ENCODE measurements around the gene MRPS34. TPM values are rescaled to one million over a fixed set of nuclear protein-coding genes. Genes with fewer than 3 reads are reported as not detected.
A peak's percentile ranks its signal among the peaks of the same experiment; 100 is the strongest.

MRPS34 gene
- total RNA-seq, 2 donors from 2014 or later, result 51.4 to 99.6 TPM

DNA sequence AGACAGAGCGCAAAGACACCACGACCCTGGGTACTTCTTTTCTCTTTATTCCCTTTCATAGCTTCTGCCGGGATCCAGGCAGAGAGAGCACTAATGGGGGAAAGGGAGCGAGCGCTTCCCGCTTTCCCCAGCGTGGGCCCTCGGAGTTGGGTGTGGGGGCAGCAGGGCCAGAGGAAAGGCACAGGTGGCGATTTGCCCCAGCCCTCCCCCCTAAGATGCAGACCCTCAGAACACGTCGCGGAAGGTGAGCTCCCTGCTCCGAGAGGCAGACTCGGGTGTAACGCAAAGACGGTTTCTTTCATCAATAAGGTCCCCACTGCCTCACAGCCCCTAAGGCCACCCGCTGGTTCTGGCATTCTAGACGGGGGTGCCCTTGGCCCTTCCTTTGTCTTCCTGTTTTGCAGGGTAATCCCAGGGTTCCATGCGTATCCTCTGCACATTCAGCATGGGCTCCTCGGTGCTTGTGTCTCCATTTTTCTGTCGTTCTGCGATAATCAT is 1.0 kb downstream of the MRPS34 start:
- H3K4me1 ChIP-seq, result peaks cover 48% of the 10 kb centered on the region
- peak overlapping the region in 3 of 4 donors; percentile 81 to 96 (median 96) for H3K27ac ChIP-seq
- intact Hi-C loops (cut with DNase I), result no loop called here
- no peaks in the 10 kb centered on the region for H3K27me3 ChIP-seq
- no peak for DNase-seq
- ATAC-seq, result no peak
- no peak for TF ChIP-seq POLR2A (IDR thresholded peaks at IDR 0.05)
- TF ChIP-seq, protein P1, sequence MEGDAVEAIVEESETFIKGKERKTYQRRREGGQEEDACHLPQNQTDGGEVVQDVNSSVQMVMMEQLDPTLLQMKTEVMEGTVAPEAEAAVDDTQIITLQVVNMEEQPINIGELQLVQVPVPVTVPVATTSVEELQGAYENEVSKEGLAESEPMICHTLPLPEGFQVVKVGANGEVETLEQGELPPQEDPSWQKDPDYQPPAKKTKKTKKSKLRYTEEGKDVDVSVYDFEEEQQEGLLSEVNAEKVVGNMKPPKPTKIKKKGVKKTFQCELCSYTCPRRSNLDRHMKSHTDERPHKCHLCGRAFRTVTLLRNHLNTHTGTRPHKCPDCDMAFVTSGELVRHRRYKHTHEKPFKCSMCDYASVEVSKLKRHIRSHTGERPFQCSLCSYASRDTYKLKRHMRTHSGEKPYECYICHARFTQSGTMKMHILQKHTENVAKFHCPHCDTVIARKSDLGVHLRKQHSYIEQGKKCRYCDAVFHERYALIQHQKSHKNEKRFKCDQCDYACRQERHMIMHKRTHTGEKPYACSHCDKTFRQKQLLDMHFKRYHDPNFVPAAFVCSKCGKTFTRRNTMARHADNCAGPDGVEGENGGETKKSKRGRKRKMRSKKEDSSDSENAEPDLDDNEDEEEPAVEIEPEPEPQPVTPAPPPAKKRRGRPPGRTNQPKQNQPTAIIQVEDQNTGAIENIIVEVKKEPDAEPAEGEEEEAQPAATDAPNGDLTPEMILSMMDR (IDR thresholded peaks at IDR 0.05), result no peak
- peaks cover 4% of the 10 kb centered on the region in 2 donors for H3K36me3 ChIP-seq (replicated peaks in 1 of 2; ENCODE audit: insufficient read depth in 1 of 2, low read depth in 2 of 2)
- 6 to 8% methylated on average over 11 to 22 of the region's 22 CpGs for WGBS, 2 donors
- H3K4me3 ChIP-seq, result peak overlapping the region; percentile 77 to 95
- no peaks in the 10 kb centered on the region for H3K9me3 ChIP-seq

DNA sequence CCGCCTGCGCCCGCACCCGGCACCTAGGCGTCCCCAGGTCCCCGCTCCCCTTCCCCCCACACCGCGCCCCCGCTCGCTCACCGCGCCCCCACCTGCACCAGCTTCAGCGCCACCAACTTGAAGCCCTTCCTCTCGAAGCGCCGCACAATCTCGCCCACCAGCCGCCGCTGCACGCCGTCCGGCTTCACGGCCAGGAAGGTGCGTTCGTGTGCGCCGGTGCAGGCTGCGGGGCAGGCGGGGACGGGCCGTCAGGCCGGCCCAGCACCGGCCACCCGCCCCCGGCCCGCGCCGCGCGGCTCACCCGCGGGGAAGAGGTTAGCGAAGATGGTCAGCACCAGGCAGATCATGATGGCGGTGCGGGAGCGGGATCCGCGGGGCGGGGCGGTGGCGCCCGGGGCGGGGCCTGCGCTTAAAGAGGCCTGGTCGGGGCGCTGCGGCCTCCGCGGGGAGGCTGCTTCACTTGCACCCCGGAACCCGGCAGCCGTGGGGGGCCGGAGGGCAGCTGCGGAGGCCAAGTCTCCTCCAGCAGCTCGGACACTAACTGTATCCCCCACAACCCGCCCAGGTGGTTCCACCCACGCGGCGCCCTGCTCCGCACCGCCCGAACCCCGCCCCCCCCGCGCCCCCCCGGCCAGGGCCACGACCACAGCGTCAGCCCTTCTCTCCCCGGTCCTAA is 1.6 kb downstream of the MRPS34 start, which contains the start of gene NME3:
NME3 (minus strand) TSS at position 356 of the 676 bp plus-strand sequence; CDS start at position 347, 9 bp downstream.
- H3K27me3 ChIP-seq, result no peaks in the 10 kb centered on the region
- WGBS, 2 donors, result 0% methylated on average over 7 to 74 of the region's 79 CpGs
- H3K27ac ChIP-seq, result peak within 1 kb of the TSS; percentile 81 to 96 (median 94)
- intact Hi-C loops (cut with DNase I), result no loop called here
- ATAC-seq (peak; percentile 45), DNase-seq (peak; percentile 74 to 79 (median 78))
- peak within 1 kb of the TSS; percentile 77 to 95 for H3K4me3 ChIP-seq
- H3K4me1 ChIP-seq, result peaks cover 48% of the 10 kb centered on the region
- peaks cover 3 to 4% of the 10 kb centered on the region in 2 donors for H3K36me3 ChIP-seq (replicated peaks in 1 of 2; ENCODE audit: insufficient read depth in 1 of 2, low read depth in 2 of 2)
- no peaks in the 10 kb centered on the region for H3K9me3 ChIP-seq
- TF ChIP-seq, protein P1 (IDR thresholded peaks at IDR 0.05), result no peak
- TF ChIP-seq POLR2A (IDR thresholded peaks at IDR 0.05), result peak in 1 of 3 donors; percentile 25

DNA sequence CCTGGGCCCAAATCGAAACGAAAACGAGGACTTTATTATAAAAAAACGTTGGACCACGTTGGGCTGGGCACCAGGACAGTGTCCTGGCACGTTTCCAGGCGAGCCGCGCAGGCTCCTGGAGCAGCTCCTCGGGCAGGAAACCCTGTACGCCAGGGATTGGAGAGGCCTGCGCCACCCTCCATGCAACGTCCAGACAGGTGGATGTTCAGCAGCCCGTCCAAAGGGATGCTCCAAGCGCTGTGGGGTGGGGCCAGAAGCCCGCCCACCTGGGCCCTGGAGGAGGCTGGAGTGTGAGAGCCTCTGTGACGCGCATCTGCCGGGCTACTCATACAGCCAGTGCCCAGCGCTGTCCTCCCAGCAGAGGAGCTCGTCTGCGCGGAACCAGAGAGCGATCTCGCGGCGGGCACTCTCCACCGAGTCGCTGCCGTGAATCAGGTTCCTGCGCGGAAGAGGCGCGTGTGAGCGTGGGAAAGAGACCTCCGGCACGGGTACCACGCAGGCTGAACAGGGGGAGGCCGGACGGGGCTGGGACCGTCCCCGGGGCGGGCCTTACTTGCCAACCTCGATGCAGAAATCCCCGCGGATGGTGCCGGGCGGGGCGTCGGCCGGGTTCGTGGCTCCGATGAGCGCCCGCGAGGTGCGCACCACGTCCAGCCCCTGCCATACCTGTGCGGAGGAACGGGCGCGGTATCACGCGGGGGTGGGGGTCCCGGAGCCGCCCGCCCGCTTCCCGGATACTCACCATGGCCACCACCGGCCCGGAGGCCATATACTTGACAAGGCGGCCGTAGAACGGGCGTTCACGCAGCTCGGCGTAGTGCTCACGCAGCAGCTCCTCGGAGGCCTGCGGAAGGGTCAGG is 2.4 kb downstream of the MRPS34 start:
- H3K4me3 ChIP-seq, result peak overlapping the region; percentile 77 to 95
- 0 to 3% methylated on average over 1 to 81 of the region's 81 CpGs for WGBS, 2 donors
- intact Hi-C loops (cut with DNase I), result no loop called here
- peak overlapping the region; percentile 61 to 96 (median 86) for H3K27ac ChIP-seq
- H3K27me3 ChIP-seq, result no peaks in the 10 kb centered on the region
- peaks cover 48% of the 10 kb centered on the region for H3K4me1 ChIP-seq
- ATAC-seq (peak; percentile 43), DNase-seq (peak; percentile 83 to 89 (median 84))
- H3K9me3 ChIP-seq, result no peaks in the 10 kb centered on the region
- TF ChIP-seq POLR2A (IDR thresholded peaks at IDR 0.05), result peak; percentile 18 to 54 (median 46)
- TF ChIP-seq, protein P1 (IDR thresholded peaks at IDR 0.05), result peak in 1 of 7 experiments; percentile 20
- H3K36me3 ChIP-seq (replicated peaks in 1 of 2; ENCODE audit: insufficient read depth in 1 of 2, low read depth in 2 of 2), result peaks cover 9 to 10% of the 10 kb centered on the region in 2 donors

DNA sequence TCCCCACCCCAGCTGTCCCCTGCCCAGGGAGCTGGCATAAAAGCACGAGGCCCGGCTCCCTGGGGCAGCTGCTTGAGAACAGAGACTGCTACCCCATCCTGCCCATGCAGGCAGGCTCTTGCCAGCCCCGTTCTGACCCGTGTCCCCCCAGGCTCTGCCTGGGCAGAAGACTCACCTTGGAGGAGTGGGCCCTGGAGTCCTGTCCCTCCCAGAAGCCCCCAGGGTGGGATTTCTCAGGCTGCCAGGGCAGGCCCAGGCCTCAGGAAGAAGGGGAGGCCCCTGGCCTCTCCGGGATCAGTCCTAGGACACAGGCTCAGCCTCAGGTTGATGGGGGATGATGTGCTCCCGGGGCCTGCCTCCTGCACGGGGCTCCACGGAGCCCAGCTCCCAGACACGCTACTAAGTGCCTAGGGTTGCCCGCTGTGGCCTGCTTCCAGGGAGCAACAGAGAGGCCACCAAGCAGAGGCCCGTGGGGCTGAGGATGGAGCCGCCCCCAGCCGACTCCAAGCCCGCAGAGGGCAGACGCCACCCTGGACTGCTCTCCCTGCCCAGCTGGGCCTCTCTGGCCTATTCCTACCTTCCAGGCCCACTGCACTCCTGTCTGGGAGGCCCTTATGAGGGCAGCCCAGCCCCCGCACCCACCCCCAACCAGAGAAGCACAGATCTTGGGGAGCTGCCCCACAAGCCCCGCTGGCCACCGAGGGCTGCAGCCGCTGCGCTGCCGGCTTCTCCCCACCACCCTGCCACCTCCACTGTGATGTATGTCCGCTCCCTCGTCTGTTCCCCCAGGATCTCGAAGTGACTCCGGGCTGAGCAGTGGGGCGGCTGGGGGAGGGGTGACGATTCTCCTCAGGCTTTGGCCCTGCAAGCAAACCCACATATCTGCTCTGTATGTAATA is 3.3 kb downstream of the MRPS34 start:
- 76 to 98% methylated on average over 8 to 26 of the region's 27 CpGs for WGBS, 2 donors
- TF ChIP-seq, protein P1 (IDR thresholded peaks at IDR 0.05), result no peak
- no peak for TF ChIP-seq POLR2A (IDR thresholded peaks at IDR 0.05)
- no peaks in the 10 kb centered on the region for H3K27me3 ChIP-seq
- H3K9me3 ChIP-seq, result no peaks in the 10 kb centered on the region
- no peak overlapping the region for H3K4me3 ChIP-seq
- DNase-seq (peak in 1 of 4 donors; percentile 19), ATAC-seq (no peak)
- peaks cover 9 to 16% of the 10 kb centered on the region in 2 donors for H3K36me3 ChIP-seq (replicated peaks in 1 of 2; ENCODE audit: insufficient read depth in 1 of 2, low read depth in 2 of 2)
- H3K4me1 ChIP-seq, result peaks cover 41% of the 10 kb centered on the region
- peak overlapping the region; percentile 61 to 96 (median 86) for H3K27ac ChIP-seq
- intact Hi-C loops (cut with DNase I), result no loop called here

Measured in body of pancreas (tissue), 4 donors.